Measurements from ENCODE around the gene EXOC4.

EXOC4 gene

GRCh38 chr7:133364959-133365690, 112.2 kb downstream of the EXOC4 start:
- DNase-seq (ENCODE audit: low read depth), result no peak

- DNase-seq (ENCODE audit: low read depth), result no peak
These were observed 113.0 kb downstream of the EXOC4 start for GRCh38 chr7:133365917-133366316.

- DNase-seq (ENCODE audit: low read depth), result no peak
These were observed 114.7 kb downstream of the EXOC4 start for GRCh38 chr7:133367561-133367960.

GRCh38 chr7:133369130-133369529, 116.3 kb downstream of the EXOC4 start:
- no peak for DNase-seq (ENCODE audit: low read depth)

DNA sequence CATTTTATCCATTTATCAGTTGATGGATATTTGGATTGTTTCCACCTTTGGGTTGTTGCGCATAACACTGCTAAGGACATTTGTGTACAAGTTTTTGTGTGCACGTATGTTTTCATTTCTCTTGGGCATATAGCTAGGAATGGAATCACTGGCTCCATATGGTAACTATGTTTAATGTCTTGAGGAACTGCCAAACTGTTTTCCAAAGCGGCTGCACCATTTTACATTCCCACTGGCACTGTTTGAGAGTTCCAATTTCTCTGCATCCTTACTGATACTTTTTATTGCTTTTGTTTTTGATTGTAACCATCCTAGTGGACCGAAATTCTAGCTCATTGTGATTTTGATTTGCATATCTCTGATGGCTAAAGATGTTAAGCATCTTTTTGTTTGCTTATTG, 118.7 kb downstream of the EXOC4 start:
- DNase-seq (ENCODE audit: low read depth), result no peak

DNA sequence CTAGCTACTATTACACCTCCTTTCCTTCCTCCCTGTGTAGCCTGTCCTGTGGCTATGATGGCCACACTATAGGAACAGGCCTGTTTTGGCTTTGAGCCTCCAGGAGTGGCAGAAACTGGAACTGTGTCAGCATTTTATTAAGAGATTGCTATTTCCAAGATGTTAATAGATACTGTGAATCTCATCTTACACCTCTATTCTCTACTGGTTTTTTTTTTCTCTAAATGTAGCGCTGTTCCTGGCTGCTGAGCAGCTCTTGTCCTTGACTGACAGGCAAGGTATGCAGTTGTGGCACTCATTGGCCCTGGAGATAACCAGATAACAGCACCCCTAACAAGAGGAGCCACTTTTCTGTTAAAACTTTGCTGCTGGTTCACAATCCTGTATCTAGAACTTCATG, 119.5 kb downstream of the EXOC4 start:
- no peak for DNase-seq (ENCODE audit: low read depth)

DNA sequence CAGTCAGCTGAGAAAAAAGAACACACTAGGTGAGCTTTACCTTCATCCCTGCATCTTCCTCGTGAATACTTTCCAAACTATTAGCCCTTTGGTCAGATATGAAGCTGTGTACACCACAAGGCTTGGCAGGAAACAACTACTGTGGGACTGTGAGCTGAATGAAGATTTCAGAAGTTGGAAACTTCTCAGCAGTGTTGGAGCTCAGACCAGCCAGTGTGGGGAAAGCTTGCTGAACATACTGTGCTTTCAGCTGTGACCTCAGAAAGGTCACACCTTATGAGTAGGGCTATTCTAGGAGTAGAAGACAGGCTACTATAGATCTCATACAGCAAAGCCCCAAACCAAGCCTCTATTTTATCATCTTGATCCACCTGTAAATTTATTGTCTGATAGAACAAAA, 123.6 kb downstream of the EXOC4 start:
- no peak for DNase-seq (ENCODE audit: low read depth)

DNA sequence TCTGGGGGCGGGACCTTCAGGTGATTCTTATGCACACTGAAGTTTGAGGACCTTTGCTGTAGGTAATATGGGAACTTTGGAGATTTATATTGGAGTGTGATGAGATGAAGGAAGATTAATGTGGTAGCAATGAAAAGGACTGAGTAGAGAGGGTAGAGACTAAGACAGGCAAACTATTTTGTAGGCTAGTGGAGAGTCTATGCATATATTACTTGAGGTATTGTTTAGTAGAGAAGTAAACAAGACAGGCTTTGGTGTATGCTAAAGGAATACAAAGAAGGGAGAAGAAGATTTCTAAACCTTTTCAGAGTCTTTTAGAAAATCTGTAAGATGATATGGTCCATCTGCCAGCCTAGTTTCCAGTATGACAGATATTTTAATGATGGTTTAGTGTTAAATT, 129.1 kb downstream of the EXOC4 start:
- DNase-seq (ENCODE audit: low read depth), result no peak

GRCh38 chr7:133382775-133383559, 130.1 kb downstream of the EXOC4 start:
- DNase-seq (ENCODE audit: low read depth), result no peak

DNA sequence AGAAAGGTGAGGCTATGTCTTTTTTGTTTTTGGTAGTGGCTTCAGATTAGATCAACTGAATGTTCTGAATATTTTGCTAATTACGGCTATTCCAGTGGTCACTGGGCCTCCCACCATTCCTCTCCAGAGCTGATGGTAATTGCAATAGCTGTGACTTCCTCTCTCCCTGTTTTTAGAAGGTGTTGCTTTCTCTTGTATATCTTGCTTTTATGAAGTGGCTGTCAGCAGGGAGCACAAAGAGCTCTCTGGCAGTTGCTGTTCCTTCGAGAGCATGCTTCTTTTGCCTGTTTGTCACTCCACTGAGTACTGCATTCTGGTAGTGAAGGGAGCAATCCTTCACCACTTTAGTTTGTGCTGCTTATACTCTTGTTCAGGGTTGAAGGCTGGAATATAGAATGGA, 133.3 kb downstream of the EXOC4 start:
- DNase-seq (ENCODE audit: low read depth), result no peak

- DNase-seq (ENCODE audit: low read depth), result no peak
These were observed 136.8 kb downstream of the EXOC4 start for GRCh38 chr7:133389727-133390126.

DNA sequence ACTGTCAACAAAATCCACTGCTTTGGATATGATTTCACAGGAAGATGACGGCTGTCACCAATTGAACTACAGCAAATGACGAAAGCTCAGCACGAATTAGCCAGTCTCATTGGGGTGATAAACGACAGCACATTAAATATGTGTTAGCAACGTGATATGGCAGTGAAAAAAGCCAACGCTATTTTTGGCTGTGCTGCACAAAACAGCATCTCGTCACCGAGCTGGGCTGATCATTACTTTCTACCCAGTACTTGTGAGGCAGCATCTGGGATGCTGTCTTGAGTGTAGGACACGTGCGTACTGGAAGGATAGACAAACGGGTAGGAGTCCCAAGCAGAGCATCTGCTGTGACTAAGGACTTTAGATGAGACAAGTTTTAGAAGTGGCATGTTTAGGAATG, 138.3 kb downstream of the EXOC4 start:
- DNase-seq (ENCODE audit: low read depth), result no peak

DNA sequence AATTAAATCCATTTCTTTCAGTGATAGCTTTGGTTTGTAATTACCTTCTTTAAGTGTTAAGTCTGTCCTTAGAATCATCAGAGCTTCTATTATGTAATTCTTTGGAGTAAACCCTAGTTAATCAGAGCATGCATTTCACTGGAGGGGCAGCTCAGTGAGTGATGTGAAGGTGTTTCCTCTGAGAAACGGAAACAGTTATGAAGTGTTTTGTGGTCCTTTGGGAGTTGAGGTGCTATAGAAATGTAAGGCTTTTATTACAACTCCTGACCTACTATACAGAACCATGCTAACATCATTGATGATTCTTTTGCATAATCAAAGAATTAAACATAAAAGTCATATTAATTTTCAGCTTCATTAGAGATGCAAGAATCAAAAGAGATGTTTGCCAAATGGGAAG, 141.5 kb downstream of the EXOC4 start:
- DNase-seq (ENCODE audit: low read depth), result no peak

DNA sequence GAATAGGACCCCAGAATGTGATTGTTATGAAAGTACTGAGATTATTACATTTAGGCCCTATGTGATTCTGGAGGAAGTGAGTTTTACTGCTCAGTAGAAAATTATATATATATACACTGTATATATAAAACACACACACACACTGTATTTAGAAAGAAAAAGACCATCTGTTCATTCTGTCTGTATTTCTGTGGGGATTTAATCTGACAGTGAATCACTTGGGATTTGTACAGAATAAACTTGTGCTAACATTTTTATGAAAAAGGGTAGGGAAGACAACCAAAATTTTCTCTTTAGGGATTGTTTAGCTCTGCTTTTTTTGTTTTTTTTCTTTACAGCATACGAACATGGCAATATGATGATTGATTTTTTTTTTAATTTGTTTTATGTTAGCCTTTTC, 142.7 kb downstream of the EXOC4 start:
- DNase-seq (ENCODE audit: low read depth), result no peak

DNA sequence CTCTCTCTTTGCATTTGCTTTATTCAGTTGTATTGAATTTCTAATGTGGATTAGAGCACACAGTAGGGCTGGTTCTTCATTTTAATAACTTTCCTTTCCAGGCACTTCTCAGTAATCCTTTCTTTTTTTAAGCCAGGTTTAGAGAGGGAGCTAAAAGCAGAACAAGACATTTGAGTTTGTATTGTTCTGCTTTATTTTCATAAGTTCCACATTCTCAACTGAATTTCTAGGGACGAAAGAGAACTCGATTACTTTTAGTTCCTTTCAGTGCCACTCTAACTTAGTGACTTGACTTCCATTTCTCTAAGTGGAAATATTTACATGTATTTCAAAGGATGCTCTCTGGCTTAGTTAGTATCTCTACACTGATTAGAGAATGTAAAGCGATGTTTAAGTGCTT, 145.6 kb downstream of the EXOC4 start:
- no peak for DNase-seq (ENCODE audit: low read depth)

DNA sequence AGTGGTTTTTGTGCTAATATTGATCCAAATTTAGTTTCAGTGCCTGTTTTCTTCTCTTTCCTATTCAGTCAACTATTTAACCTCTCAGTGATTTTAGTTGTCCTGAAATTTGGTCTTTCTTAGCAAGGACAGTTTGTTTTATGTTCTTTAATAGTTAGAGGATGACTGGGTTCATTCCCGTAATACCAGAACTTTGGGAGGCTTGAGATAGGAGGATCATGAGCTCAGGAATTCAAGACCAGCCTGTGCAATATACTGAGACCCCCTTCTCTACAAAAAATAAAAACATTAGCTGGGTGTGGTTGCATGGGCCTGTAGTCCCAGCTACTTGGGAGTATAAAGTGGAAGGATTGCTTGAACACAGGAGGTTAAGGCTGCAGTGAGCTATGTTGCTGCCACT, 148.3 kb downstream of the EXOC4 start:
- DNase-seq (ENCODE audit: low read depth), result no peak

DNA sequence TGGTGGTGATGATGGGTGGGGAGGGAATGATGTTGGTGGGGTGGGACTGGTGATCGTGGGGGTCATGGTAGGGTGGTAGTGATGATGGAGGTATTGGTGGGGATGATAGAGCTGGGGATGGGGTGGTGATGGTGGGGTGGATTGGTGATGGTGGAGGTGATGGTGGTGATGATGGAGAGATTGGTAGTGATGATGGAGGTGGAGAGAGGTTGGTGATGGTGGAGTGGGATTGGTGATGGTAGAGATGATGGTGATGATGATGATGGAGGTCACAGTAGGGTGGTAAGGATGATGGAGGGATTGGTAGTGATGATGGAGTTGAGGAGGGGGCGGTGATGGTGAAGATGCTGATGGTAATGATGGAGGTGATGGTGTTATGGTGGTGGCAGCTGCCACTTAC, 155.3 kb downstream of the EXOC4 start:
- no peak for DNase-seq (ENCODE audit: low read depth)

- DNase-seq (ENCODE audit: low read depth), result no peak
These were observed 156.5 kb downstream of the EXOC4 start for GRCh38 chr7:133409421-133409820.

DNA sequence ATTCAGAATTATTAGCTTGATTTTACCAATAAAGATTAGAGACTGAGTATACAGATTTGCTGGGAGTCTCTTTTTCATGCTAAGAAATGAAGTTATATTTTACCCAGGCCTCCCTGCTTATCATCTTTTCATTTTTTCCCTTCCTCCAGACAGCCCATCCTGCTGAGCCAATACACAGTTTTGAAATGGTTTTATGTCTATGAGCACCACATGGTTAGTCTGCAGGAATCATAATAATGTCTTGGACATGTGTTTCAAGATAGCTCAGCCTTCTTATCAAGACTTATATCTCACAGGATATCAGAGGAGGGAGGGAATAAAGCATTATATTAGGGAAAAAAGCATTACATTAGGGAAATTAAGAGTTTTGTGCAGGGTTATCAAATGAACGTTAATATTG, 157.1 kb downstream of the EXOC4 start:
- DNase-seq (ENCODE audit: low read depth), result no peak

GRCh38 chr7:133411395-133411794, 158.5 kb downstream of the EXOC4 start:
- no peak for DNase-seq (ENCODE audit: low read depth)

DNA sequence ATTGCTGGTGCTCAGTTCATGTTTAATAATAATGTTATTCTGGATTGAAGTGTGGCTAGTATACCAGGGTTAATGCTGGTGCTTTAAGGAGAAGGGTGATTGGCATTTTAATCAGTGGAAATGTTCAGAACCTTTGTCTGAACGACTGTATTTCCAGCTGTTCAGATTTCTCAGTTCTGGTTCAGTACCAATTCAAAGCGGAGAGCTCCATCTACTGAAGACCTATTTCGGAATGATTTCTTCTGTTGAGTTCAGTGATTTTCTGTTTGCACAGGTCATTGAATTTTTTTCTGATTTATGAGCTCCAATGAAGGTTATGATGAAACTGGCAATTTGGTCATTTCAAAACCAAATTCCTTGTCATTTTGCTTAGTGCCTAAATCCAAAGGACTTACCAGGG, 160.1 kb downstream of the EXOC4 start:
- no peak for DNase-seq (ENCODE audit: low read depth)

- DNase-seq (ENCODE audit: low read depth), result no peak
These were observed 166.2 kb downstream of the EXOC4 start for GRCh38 chr7:133419041-133419440.

GRCh38 chr7:133423618-133424017, 170.7 kb downstream of the EXOC4 start:
- DNase-seq (ENCODE audit: low read depth), result no peak

- DNase-seq (ENCODE audit: low read depth), result no peak
These were observed 175.4 kb downstream of the EXOC4 start for GRCh38 chr7:133428326-133428725.

Measured in HS-27A (cell line).